ENCODE results near the gene PRR36.
A peak's percentile ranks its signal among the peaks of the same experiment; 100 is the strongest.

The PRR36 gene

DNA sequence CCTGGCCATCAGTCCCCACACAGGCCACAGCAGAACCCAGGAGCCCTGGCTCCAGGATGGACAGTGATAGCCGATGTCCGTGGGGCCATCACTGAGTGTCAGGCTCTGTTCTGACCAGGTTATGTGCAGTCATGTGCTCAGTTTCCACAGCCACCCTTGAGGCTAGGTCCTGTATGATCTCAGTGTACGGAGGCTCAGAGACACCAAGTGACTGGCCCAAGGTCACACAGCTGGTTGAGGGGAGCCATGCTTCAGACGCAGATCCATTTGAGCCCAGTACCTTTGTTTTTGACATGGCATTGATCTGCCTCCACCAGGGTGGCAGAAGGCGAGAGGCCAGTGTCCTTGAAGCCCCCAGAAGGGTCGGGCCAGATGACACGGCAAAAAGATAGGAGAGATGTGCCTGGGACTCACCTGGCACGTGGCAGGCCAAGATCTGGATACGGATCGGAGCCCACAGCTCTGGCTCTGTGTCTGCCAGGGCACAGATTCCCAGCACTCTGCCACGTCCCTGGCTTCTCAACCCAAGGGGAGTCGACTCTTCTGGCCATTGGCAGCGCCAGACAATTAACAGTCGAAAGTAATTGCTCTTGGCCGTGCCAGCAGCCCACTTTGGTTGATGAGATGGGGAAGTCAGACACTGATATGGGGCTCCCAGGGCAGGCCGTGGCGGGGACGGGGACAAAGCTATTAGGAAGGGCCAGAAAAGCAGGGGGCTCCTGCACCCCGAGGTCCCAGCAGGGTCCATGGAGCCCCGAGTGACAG, 28.6 kb downstream of the PRR36 start:
- DNase-seq (ENCODE audit: low read depth) = no peak

DNA sequence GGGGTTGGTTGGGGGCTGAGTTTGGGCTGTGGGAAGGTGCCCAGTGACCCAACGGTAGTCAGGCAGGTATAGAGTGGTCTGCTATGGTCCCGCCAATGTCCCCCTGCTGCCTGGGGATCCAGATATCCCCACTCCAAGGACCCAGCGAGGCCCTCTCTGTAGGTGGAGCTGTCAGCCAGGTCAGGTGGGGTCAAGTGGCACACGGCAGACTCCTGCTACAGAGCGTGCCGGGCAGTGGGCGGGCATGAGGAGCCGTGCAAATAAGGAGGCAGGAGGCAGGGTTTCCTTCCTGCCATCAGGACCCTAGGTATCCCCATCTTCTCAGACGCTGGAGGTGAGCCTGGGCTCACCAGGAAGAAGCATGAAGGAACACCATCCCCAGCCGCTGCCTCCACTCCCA, 29.2 kb downstream of the PRR36 start:
- DNase-seq (ENCODE audit: low read depth) = no peak

DNA sequence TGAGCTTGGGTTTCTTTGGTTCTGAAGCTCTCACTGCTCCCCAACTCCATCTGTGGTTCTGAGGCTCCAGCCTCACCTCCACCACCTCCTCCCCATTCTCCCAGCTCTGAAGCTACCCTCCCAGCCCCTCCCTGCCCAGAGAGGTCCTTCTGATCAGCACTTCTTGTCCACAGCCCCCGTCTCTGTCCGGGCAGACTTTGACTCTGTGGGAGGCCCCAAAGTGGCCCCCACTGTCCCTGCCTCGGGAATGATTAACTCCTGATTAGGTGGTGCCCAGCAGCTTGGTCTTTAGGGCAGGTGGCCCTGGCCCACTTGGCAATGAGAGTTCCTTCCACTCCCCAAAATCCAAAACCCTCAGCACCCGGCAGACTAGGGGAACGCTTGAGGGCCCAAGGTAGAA, 29.8 kb downstream of the PRR36 start:
- DNase-seq (ENCODE audit: low read depth) = no peak

GRCh38 chr19:7843521-7843920, 30.7 kb downstream of the PRR36 start:
- no peak for DNase-seq (ENCODE audit: low read depth)

DNA sequence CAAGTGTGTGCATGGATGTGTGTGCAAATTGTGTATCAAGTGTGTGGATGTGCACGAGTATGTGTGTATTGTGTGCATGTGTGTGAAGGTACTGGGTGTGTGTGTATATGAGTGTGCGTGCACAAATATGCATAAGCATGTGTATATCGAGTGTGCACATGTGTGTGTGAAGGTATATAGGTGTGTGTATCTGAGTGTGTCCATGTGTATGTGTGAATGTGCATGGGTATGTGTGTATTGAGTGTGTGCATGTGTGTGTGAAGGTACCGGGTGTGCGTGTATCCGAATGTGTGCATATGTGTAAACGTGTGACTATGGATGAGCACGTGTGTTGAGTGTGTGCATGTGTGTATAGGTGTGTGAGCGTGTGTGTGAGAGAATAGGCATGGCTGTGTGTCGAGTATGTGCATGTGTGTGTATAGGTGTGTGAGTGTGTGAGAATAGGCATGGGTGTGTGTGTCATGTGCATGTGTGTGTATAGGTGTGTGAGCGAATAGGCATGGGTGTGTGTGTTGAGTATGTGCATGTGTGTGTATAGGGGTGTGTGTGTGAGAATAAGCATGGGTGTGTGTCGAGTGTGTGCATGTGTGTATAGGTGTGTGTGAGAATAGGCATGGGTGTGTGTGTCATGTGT, 31.4 kb downstream of the PRR36 start:
- no peak for DNase-seq (ENCODE audit: low read depth)

GRCh38 chr19:7841751-7842660, 32.2 kb downstream of the PRR36 start:
- no peak for DNase-seq (ENCODE audit: low read depth)

GRCh38 chr19:7840629-7841028, 33.6 kb downstream of the PRR36 start:
- no peak for DNase-seq (ENCODE audit: low read depth)

GRCh38 chr19:7839476-7839875, 34.7 kb downstream of the PRR36 start:
- DNase-seq (ENCODE audit: low read depth) = no peak

DNA sequence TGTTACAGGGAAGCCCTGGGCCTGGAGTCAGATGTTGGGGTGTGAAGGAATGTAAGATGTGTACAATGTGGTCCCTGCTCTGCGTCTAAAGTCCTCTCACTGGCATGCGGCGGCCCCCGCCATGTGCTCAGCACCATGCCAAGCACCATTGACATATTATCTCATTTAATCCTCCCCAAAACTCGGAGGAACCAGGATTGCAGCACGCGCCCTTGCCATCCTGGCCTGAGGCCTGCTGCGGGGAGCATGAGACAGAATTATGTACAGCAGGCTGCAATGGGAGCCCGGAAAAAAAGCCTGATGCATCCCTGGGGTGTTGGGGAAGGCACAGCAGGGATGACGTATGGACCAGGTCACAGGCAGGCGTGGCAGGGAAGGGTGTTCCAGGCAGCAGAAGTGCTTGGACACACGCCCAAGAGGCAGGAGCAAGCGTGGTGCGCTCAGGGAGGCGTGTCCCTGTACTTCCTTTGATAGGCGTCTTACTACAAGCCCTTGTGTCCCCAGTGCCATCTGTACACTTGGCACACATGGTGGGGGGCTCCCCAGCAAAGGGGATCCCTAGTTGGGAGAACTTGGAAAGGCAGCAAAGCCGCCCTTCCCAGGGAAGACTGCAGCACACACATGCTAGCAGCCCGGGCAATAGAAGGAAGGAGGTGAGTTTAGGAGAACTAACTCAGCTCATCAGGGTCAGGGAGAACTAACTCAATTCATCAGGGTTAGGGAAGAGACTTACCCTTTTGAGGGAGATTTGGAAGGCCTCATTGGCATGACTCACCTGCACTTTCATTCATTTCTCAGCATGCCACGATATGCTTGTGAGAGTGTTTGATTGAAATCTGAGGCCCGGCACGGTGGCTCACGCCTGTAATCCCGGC, 40.7 kb downstream of the PRR36 start:
- no peak for DNase-seq (ENCODE audit: low read depth)

- no peak for DNase-seq (ENCODE audit: low read depth)
Observed at GRCh38 chr19:7832781-7833180, 41.4 kb downstream of the PRR36 start.

DNA sequence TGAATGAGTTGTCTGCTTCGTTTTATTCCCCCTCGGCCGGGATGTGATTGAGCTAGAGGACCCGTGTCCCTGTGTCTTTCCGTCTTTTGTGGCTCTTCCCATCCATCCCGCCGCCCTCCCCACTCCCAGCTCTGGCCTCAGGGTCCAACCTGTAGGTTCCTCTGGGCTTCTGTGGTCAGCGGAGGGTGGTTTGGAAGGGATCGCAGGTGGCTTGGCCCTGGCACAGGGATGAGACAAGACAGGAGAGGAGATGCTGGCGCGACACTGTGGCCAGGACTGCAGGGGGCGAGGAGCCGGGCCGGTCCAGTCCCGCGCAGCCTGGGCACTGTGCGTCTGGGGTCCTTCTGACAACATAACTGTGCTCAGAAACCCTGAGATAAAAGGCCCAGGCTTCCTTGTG, 42.2 kb downstream of the PRR36 start:
- DNase-seq (ENCODE audit: low read depth) = no peak

- no peak for DNase-seq (ENCODE audit: low read depth)
Observed at GRCh38 chr19:7831452-7831851, 42.7 kb downstream of the PRR36 start.

GRCh38 chr19:7830823-7831222, 43.4 kb downstream of the PRR36 start:
- DNase-seq (ENCODE audit: low read depth) = no peak

GRCh38 chr19:7830272-7830771, 43.9 kb downstream of the PRR36 start:
- no peak for DNase-seq (ENCODE audit: low read depth)

- DNase-seq (ENCODE audit: low read depth) = peak; percentile 98
Observed at GRCh38 chr19:7829561-7830271, 44.5 kb downstream of the PRR36 start, which contains the start of gene EVI5L. TSS of gene EVI5L (plus strand) at chr19:7830218. CDS start at chr19:7846543, 16,325 bp downstream.

DNA sequence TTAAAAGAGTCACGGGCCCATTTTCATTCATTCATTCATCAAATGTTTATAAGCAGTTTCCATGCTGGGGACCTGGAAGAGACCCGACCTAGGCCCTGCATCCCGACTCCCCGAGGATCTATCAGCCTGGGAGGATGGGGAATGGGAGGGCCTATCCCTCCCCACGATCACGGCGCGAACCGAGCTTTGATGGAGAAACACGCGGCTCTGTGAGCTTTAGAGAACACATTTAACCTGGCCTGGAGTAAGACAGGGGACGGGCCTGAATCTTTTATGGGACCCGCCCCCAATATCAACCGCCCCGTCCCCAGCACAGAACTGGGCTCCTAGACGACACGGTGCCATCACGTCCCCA, 45.0 kb downstream of the PRR36 start:
- DNase-seq (ENCODE audit: low read depth) = no peak

DNA sequence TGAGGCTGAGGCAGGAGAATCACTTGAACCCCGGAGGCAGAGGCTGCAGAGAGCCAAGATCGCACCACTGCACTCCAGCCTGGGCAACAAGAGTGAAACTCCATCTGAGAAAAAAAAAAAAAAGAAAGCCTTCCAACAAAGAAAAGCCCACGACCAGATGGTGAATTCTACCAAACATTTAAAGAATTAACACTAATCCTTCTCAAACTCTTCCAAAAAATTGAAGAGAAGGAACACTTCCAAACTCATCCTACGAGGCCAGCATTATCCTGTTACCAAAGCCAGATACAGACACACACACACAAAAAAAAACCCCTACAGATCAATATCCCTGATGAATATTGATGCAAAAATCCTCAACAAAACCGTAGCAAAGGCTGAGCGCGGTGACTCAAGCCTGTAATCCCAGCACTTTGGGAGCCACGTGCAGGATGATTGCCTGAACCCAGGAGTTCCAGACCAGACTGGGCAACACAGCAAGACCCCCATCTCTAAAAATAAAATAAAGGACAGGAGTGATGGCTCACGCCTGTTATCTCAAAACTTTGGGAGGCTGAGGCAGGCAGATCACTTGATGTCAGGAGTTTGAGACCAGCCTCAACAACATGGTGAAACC, 50.4 kb downstream of the PRR36 start:
- DNase-seq (ENCODE audit: low read depth) = no peak

DNA sequence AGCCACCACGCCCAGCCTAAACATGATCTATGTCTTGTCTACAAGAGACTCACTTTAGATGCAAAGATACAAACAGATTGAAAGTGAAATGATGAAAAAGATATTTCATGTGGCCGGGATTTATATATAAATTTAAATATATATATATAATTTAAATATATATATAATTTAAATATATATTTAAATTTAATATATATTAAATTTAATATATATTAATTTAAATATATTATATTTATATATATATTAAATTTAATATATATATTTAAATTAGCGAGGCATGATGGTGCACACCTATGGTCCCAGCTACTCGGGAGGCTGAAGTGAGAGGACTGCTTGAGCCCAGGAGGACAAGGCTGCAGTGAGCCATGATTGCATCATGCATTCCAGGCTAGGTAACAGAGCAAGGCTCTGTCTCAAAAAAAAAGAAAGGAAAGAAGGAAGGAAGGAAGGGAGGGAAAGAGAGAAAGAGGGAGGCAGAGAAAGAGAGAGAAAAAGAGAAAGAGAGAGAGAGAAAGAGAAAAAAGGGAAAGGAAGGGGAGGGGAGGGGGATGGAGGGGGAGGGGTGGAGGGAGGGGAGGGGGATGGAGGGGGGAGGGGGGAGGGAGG, 51.2 kb downstream of the PRR36 start:
- DNase-seq (ENCODE audit: low read depth) = no peak

DNA sequence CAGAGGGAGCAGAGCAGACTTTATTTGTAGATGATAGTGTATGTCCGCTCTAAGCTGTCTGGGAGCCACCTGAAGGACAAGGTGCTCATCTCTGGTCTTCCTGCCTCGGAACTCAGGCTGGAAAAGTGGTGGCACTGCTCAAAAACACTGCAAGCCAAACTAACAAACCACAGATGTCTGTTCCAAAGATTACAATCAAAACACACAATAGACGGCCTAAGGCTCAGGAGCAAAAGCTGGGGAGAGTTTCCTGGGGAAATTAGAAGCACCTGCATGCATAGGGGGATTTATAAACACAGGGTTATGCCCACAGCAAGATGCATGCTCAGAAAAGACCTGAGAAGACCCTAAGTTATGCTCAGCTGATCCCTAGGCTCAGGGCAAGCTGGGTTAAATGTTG, 53.6 kb downstream of the PRR36 start:
- no peak for DNase-seq (ENCODE audit: low read depth)

GRCh38 chr19:7819337-7819736, 54.9 kb downstream of the PRR36 start:
- no peak for DNase-seq (ENCODE audit: low read depth)
